HL-60/S4 treated with retinoic acid at 250 ng/mL for 4 days and 3 days (cell line): ENCODE results near the gene WDR13.
"Not testable (repeated sequence)": the region's sequence is repeated elsewhere in the genome, so short reads cannot be mapped to it uniquely, and the experiment has no call there.

ENCODE experiments used
- in situ Hi-C: fragments of 300-500 bp; cut with MboI; formaldehyde crosslinking; loops from 2 replicates; pipeline ENCODE4 v1.7.0; 2022; ENCODE audit warnings: low sequenced_read_pairs

WDR13 gene

GRCh38 chrX:48652055-48652579 lies 54.8 kb downstream of the WDR13 start:
- in situ Hi-C loops = not testable (repeated sequence)

GRCh38 chrX:48654746-48655145 lies 57.5 kb downstream of the WDR13 start:
- in situ Hi-C loops = not testable (repeated sequence)
